ENCODE measurements around the gene MICALL2.

Gene MICALL2

GRCh38 chr7:1432411-1433082, 26.7 kb downstream of the MICALL2 start:
- H3K9me3 ChIP-seq (ENCODE audit: control insufficient read depth, insufficient read depth, low read depth, low read length) = no peaks in the 10 kb centered on the region
- POLR2A ChIA-PET = no interaction called here
- no peaks in the 10 kb centered on the region for H3K36me3 ChIP-seq (ENCODE audit: control insufficient read depth in 2 of 2, insufficient read depth in 1 of 2, low read length in 2 of 2)
- H3K4me3 ChIP-seq (ENCODE audit: low read depth, low read length) = no peak overlapping the region
- CTCF ChIA-PET = interaction anchor here (0.5 to 1.9 kb wide), 27 partner anchors 8 to 584 kb away, joined by 3 to 10 read pairs (median 3); no protein-coding TSS in a partner anchor
- no peaks in the 10 kb centered on the region for H3K4me1 ChIP-seq (ENCODE audit: control insufficient read depth, insufficient read depth, low read length)
- H3K27ac ChIP-seq (ENCODE audit: extremely low read depth, low read depth, low read length) = no peak overlapping the region
- TF ChIP-seq ZNF266 (tag by site-specific recombination; IDR thresholded peaks at IDR 0.05; ENCODE audit: low read depth) = no peak
- no peak for TF ChIP-seq TSHZ1 (tag by site-specific recombination; IDR thresholded peaks at IDR 0.05; ENCODE audit: borderline replicate concordance)
- TF ChIP-seq ZNF341 (tag by site-specific recombination; IDR thresholded peaks at IDR 0.05; ENCODE audit: low read depth) = peak; percentile 74
- TF ChIP-seq ZNF654 (tag by site-specific recombination; IDR thresholded peaks at IDR 0.05; ENCODE audit: low read depth) = peak; percentile 55
- TF ChIP-seq ZBTB1 (tag by site-specific recombination; IDR thresholded peaks at IDR 0.05) = no peak
- TF ChIP-seq ZNF777 (tag by site-specific recombination; IDR thresholded peaks at IDR 0.05; ENCODE audit: borderline replicate concordance) = peak; percentile 38; the same call in 1 of the 2 replicates
- TF ChIP-seq ZNF391 (tag by site-specific recombination; IDR thresholded peaks at IDR 0.05; ENCODE audit: borderline replicate concordance, low read depth) = no peak
- no peak for TF ChIP-seq ZBTB6 (tag by site-specific recombination; IDR thresholded peaks at IDR 0.05)
- 0 out of 2 replicates have a peak, but pooled peaks have one; percentile 18 for TF ChIP-seq ZNF423 (tag by site-specific recombination; IDR thresholded peaks at IDR 0.05)
- no peak for TF ChIP-seq RBAK (tag by site-specific recombination; IDR thresholded peaks at IDR 0.05)
- no peak for TF ChIP-seq SALL2 (tag by site-specific recombination; IDR thresholded peaks at IDR 0.05; ENCODE audit: borderline replicate concordance)
- TF ChIP-seq ZSCAN16 (tag by site-specific recombination; IDR thresholded peaks at IDR 0.05) = no peak
- no peak for TF ChIP-seq HOXC10 (CRISPR knock-in tag; IDR thresholded peaks at IDR 0.05)
- TF ChIP-seq MEIS1 (CRISPR knock-in tag; IDR thresholded peaks at IDR 0.05; ENCODE audit: borderline replicate concordance) = no peak
- TF ChIP-seq ZNF518A (tag by site-specific recombination; conservative IDR thresholded peaks at IDR 0.05; ENCODE audit: low read depth) = no peak
- no peak for TF ChIP-seq MZF1 (tag by site-specific recombination; IDR thresholded peaks at IDR 0.05; ENCODE audit: borderline replicate concordance)
- TF ChIP-seq GLIS2 (tag by site-specific recombination; IDR thresholded peaks at IDR 0.05) = peak; percentile 30; the same call in 1 of the 2 replicates
- no peak for TF ChIP-seq BCL11A (tag by site-specific recombination; IDR thresholded peaks at IDR 0.05; ENCODE audit: low read depth)
- no peak for TF ChIP-seq ZNF366 (tag by site-specific recombination; conservative IDR thresholded peaks at IDR 0.05)
- TF ChIP-seq ZNF843 (tag by site-specific recombination; IDR thresholded peaks at IDR 0.05) = no peak
- TF ChIP-seq ZEB2 (tag by site-specific recombination; IDR thresholded peaks at IDR 0.05) = no peak
- no peak for TF ChIP-seq ZFP3 (tag by site-specific recombination; IDR thresholded peaks at IDR 0.05; ENCODE audit: low read depth)
- TF ChIP-seq ZBTB20 (tag by site-specific recombination; IDR thresholded peaks at IDR 0.05) = no peak
- 0 out of 2 replicates have a peak, but pooled peaks have one; percentile 15 for TF ChIP-seq ZNF692 (tag by site-specific recombination; IDR thresholded peaks at IDR 0.05)
- no peak for TF ChIP-seq ZNF311 (tag by site-specific recombination; IDR thresholded peaks at IDR 0.05; ENCODE audit: borderline replicate concordance)
- no peak for TF ChIP-seq ZNF621 (tag by site-specific recombination; IDR thresholded peaks at IDR 0.05)
- no peak for TF ChIP-seq ZNF623 (tag by site-specific recombination; IDR thresholded peaks at IDR 0.05)
- TF ChIP-seq ZNF48 (tag by site-specific recombination; IDR thresholded peaks at IDR 0.05) = no peak

Data from HEK293 (cell line).